Activated CD4-positive, alpha-beta T cell treated with anti-CD3 and anti-CD28 coated beads, Interleukin-2, amount 10 ng/mL, durations not matched to agents 24 days and 14 days (primary cell): ENCODE results near the gene NUFIP2. TPM values are rescaled to one million over a fixed set of nuclear protein-coding genes. Genes with fewer than 3 reads are reported as not detected.

Experiments used
- DNase-seq: peaks from one replicate; pipeline ENCODE4 v3.0.0; 2022
- H3K27ac Mint-ChIP-seq: one replicate; pipeline ENCODE4 v1.8.0; 2022; ENCODE audit warnings: mild to moderate bottlenecking, mixed read lengths
- H3K27me3 Mint-ChIP-seq: one replicate; pipeline ENCODE4 v1.8.0; 2022; ENCODE audit warnings: mixed read lengths
- H3K36me3 Mint-ChIP-seq: one replicate; pipeline ENCODE4 v1.8.0; 2022; ENCODE audit warnings: low read depth, mild to moderate bottlenecking, mixed read lengths
- H3K4me1 Mint-ChIP-seq: one replicate; pipeline ENCODE4 v1.8.0; 2021; ENCODE audit warnings: mixed read lengths
- H3K4me3 Mint-ChIP-seq: one replicate; pipeline ENCODE4 v1.8.0; 2022; ENCODE audit warnings: mild to moderate bottlenecking, moderate library complexity, mixed read lengths
- H3K9me3 Mint-ChIP-seq: one replicate; pipeline ENCODE4 v1.8.0; 2021; ENCODE audit warnings: mixed read lengths
- intact Hi-C: fragments of 100-400 bp; cut with micrococcal nuclease; formaldehyde crosslinking; loops from one replicate; pipeline ENCODE4 v1.15.1; 2023
- total RNA-seq: library from RNA; stranded (reverse); gene quantifications from 2 replicates; pipeline ENCODE4 v1.2.3, GENCODE V29; 2022

Gene NUFIP2
- total RNA-seq, 1 donor from 2014 or later: 89.7 TPM

DNA sequence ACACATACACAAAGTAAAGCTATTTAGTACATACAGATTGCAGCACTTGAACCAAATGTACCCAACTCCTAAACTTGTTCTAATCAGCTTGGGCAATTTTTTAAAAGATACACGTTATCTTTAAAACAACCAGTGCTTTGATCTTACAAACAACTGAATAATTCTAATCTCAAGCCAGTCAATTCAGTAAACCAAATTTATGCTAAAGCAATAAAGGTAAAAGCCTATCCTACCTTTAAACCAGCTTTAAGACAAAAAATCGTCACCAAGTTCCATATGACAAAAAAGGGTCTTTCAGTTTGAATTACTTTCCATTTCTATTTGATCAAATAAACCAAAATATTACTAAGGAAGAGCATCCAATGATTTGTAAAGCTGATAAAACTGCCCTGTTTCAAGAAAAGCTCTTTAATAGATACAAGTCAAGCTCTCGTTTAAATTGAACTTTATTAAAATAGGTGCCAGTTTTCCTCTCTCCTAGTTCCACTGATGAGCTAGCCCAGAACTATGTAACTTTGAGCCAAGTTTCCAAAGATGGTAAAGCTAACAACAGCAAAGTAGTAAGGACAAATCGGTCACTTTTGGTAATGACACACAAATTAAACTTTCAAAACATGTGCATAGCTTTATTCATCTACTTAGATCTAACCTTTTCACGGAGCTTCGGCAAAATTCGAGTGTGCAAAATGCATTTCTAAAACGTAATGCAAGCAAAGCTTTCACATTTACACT, 37.0 kb downstream of the NUFIP2 start:
- Mint-ChIP-seq H3K36me3 (peaks cover 48% of the 10 kb centered on the region), H3K9me3 (no peaks in the 10 kb centered on the region), H3K4me1 (peaks cover 13% of the 10 kb centered on the region), H3K27ac (peak overlapping the region; percentile 68), H3K27me3 (no peaks in the 10 kb centered on the region), H3K4me3 (no peak overlapping the region)
- no peak for DNase-seq
- intact Hi-C loops: loop anchor here (1.0 kb wide), 1 partner anchor 7 kb away; no protein-coding TSS in a partner anchor

DNA sequence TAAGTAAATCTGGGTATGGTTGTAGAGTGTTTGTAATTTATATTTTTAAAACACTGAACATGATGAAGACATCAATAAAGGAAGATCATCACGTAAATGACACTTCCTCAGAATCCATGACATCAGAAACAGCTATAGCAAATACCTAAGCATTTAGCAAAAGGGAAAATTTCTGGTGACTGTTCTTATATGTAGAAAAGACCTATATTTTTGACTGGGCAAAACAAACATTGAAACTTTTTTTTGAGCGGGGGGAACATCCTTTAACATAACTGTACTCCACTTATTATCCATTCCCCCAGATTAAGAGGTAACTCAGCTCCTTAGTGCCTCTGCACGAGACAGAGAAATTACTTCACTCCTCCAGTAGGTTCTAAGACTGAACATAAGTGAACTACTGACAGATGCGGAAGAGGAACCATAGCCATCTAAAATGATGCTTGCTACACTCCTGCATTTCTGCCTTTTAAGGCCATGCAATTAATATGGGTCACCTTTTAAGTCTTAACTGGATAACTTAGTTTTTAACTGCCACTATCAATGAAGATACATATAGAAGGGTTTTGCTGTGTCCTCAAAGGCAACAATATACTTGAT, 37.9 kb downstream of the NUFIP2 start:
- Mint-ChIP-seq H3K4me3 (no peak overlapping the region), H3K4me1 (peaks cover 13% of the 10 kb centered on the region), H3K27me3 (no peaks in the 10 kb centered on the region), H3K36me3 (peaks cover 41% of the 10 kb centered on the region), H3K27ac (no peak overlapping the region), H3K9me3 (no peaks in the 10 kb centered on the region)
- intact Hi-C loops: loop anchor here (1.0 kb wide), 1 partner anchor 8 kb away; no protein-coding TSS in a partner anchor
- DNase-seq: no peak

- H3K4me3 Mint-ChIP-seq: no peak overlapping the region
- intact Hi-C loops: no loop called here
- DNase-seq: no peak
These were observed 40.9 kb downstream of the NUFIP2 start for GRCh38 chr17:29253037-29253436.

DNA sequence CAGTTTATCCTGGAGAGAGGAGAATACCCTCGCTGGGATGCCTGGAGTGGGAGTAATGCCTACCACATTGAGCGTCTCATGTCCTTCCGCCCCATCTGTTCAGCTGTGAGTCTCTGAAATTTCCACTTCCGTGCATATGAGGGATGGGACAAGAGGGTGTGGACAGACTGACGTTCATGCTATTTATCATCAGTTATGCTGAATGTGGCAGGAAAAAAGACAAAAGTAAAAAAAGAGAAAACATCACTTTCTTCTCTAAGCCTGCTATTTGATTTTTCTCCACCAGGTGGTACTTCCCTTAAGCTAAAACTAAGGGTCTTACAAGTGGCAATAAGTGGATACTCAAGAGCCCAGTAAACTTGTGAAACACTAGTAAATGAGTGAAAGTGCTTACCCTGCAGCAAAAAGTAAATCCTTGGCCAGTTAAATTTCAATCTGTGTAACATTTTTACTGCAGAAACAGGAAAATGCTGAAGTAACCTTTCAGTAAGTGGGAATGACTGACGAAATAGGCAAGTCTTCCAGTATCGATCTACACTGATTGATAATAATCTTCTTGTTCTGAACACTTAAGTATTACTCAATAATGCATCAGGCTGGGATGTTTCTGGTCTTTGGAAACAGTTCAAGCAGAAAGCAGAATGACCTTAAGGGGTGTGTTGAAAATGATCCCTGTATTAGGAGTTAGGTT, 41.7 kb downstream of the NUFIP2 start:
- no peak for DNase-seq
- no peak overlapping the region for H3K27ac Mint-ChIP-seq
- H3K9me3 Mint-ChIP-seq: no peaks in the 10 kb centered on the region
- no peak overlapping the region for H3K4me3 Mint-ChIP-seq
- peaks cover 17% of the 10 kb centered on the region for H3K36me3 Mint-ChIP-seq
- intact Hi-C loops: no loop called here
- peaks cover 5% of the 10 kb centered on the region for H3K4me1 Mint-ChIP-seq
- H3K27me3 Mint-ChIP-seq: no peaks in the 10 kb centered on the region

More at GRCh38 chr17:29253037-29253436, 40.9 kb downstream of the NUFIP2 start:
- Mint-ChIP-seq H3K27ac (peak overlapping the region; percentile 35), H3K4me1 (peaks cover 9% of the 10 kb centered on the region), H3K27me3 (no peaks in the 10 kb centered on the region), H3K9me3 (no peaks in the 10 kb centered on the region), H3K36me3 (peaks cover 22% of the 10 kb centered on the region)

- peaks cover 11% of the 10 kb centered on the region for H3K36me3 Mint-ChIP-seq
- no peak overlapping the region for H3K4me3 Mint-ChIP-seq
- no peak for DNase-seq
- no peaks in the 10 kb centered on the region for H3K27me3 Mint-ChIP-seq
- no peaks in the 10 kb centered on the region for H3K9me3 Mint-ChIP-seq
- H3K27ac Mint-ChIP-seq: no peak overlapping the region
- H3K4me1 Mint-ChIP-seq: peaks cover 2% of the 10 kb centered on the region
- intact Hi-C loops: no loop called here
These were observed 42.8 kb downstream of the NUFIP2 start for GRCh38 chr17:29251184-29251583.

DNA sequence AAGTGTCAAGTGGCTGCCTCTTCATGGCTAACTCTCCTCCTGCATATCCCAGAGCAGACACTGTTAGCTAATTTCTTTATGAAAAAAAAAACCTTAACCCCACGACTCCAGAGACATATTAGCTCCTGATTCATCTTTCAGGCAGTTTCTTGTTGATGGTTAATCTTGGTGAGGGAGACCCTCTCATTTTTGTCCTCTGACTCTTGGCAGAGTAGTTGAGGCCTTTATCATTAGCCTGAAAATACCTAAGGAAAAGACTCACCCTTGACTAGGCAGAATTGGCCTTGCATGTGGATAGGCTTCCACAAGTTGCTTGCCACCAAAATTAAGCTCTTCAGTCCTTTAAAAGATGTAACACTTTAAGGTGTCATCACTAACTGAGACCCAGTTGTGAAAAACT, 43.3 kb downstream of the NUFIP2 start:
- H3K36me3 Mint-ChIP-seq: peaks cover 7% of the 10 kb centered on the region
- no peak overlapping the region for H3K4me3 Mint-ChIP-seq
- no peak for DNase-seq
- H3K27me3 Mint-ChIP-seq: no peaks in the 10 kb centered on the region
- no peaks in the 10 kb centered on the region for H3K4me1 Mint-ChIP-seq
- intact Hi-C loops: no loop called here
- H3K9me3 Mint-ChIP-seq: no peaks in the 10 kb centered on the region
- H3K27ac Mint-ChIP-seq: no peak overlapping the region

DNA sequence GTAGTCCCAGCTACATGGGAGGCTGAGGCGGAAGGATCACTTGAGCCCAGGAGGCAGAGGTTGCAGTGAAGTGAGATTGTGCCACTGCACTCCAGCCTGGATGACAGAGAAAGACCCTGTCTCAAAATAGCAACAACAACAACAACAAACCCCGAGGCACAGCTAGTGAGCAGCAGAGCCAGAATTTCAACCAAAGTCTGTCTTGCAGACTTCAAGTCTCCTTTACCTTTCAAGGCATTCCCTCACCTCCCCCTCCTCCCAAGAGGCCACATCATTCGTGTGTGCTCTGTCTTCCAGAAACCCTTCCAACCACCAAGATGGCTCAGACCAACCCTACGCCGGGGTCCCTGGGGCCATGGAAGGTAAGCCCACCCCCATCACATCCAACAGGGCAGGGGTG, 45.1 kb downstream of the NUFIP2 start:
- Mint-ChIP-seq H3K36me3 (no peaks in the 10 kb centered on the region), H3K27me3 (no peaks in the 10 kb centered on the region), H3K27ac (no peak overlapping the region), H3K4me3 (no peak overlapping the region), H3K9me3 (no peaks in the 10 kb centered on the region), H3K4me1 (no peaks in the 10 kb centered on the region)
- intact Hi-C loops: no loop called here
- no peak for DNase-seq

DNA sequence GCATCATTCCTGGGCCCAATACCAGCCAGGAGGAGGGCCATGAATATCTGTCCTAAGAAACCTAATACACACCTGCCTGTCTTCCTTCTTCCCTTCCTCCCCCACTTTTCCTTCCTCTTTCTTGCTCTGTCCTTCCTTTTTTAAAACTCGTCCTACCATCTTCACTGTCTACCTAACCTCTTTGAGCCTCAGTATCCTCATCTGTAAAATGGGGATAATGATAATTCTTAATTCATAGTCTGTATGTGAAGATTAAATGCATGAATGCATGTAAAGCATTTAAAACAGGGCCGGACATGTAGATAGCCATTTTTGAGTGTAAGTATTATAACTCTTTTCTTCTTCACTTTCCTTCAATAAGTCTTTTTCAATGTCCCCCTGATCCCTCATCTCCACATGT, 46.7 kb downstream of the NUFIP2 start:
- Mint-ChIP-seq H3K9me3 (no peaks in the 10 kb centered on the region), H3K27ac (no peak overlapping the region), H3K27me3 (peaks cover 1% of the 10 kb centered on the region), H3K36me3 (no peaks in the 10 kb centered on the region), H3K4me1 (no peaks in the 10 kb centered on the region), H3K4me3 (no peak overlapping the region)
- no peak for DNase-seq
- intact Hi-C loops: no loop called here

GRCh38 chr17:29246628-29247027, 47.3 kb downstream of the NUFIP2 start, which contains the start of gene CRYBA1:
CRYBA1 (plus strand) TSS chr17:29246859; CDS start chr17:29246864, 5 bp downstream.
- intact Hi-C loops: no loop called here
- no peaks in the 10 kb centered on the region for H3K9me3 Mint-ChIP-seq
- no peak for DNase-seq
- no peak within 1 kb of the TSS for H3K27ac Mint-ChIP-seq
- H3K4me3 Mint-ChIP-seq: no peak within 1 kb of the TSS
- H3K4me1 Mint-ChIP-seq: no peaks in the 10 kb centered on the region
- peaks cover 1% of the 10 kb centered on the region for H3K27me3 Mint-ChIP-seq
- H3K36me3 Mint-ChIP-seq: no peaks in the 10 kb centered on the region

GRCh38 chr17:29245401-29245800, 48.5 kb downstream of the NUFIP2 start:
- H3K36me3 Mint-ChIP-seq: no peaks in the 10 kb centered on the region
- H3K27me3 Mint-ChIP-seq: peaks cover 1% of the 10 kb centered on the region
- H3K9me3 Mint-ChIP-seq: no peaks in the 10 kb centered on the region
- DNase-seq: no peak
- H3K27ac Mint-ChIP-seq: no peak overlapping the region
- intact Hi-C loops: no loop called here
- H3K4me3 Mint-ChIP-seq: no peak overlapping the region
- H3K4me1 Mint-ChIP-seq: peaks cover 7% of the 10 kb centered on the region

DNA sequence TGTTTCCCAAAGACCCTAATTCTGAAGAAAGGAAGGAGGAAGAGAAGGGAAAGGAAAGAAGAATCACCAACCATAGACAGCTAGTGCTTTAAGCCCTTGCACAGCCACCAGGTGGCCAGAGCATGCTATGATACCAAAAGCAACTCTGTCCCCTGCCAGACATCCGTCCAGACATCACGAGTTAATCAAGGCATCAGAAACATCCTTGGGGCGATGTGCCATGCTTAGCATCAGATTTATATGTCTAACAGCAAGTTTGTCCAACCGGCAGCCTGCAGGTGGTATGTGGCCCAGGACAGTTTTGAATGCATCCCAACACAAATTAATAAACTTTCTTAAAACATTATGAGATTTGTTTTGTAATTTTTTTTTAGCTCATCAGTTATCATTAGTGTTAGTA, 50.2 kb downstream of the NUFIP2 start:
- Mint-ChIP-seq H3K27ac (no peak overlapping the region), H3K9me3 (no peaks in the 10 kb centered on the region), H3K27me3 (peaks cover 1% of the 10 kb centered on the region), H3K4me1 (peaks cover 7% of the 10 kb centered on the region), H3K4me3 (no peak overlapping the region), H3K36me3 (no peaks in the 10 kb centered on the region)
- no peak for DNase-seq
- intact Hi-C loops: no loop called here

GRCh38 chr17:29242790-29243189, 51.2 kb downstream of the NUFIP2 start:
- no peaks in the 10 kb centered on the region for H3K9me3 Mint-ChIP-seq
- H3K27me3 Mint-ChIP-seq: peaks cover 1% of the 10 kb centered on the region
- peaks cover 10% of the 10 kb centered on the region for H3K4me1 Mint-ChIP-seq
- intact Hi-C loops: no loop called here
- H3K4me3 Mint-ChIP-seq: no peak overlapping the region
- DNase-seq: no peak
- H3K27ac Mint-ChIP-seq: no peak overlapping the region
- no peaks in the 10 kb centered on the region for H3K36me3 Mint-ChIP-seq

GRCh38 chr17:29242051-29242450, 51.9 kb downstream of the NUFIP2 start:
- Mint-ChIP-seq H3K4me3 (no peak overlapping the region), H3K27me3 (peaks cover 1% of the 10 kb centered on the region), H3K36me3 (no peaks in the 10 kb centered on the region), H3K27ac (no peak overlapping the region), H3K9me3 (no peaks in the 10 kb centered on the region), H3K4me1 (peaks cover 10% of the 10 kb centered on the region)
- DNase-seq: no peak
- intact Hi-C loops: no loop called here
